PC-9 (cell line): ENCODE measurements around the gene TEX44.

Experiments
- EZH2 ChIP-seq: fragments of 200-600 bp; sonication (generic); IDR thresholded peaks from 2 replicates; pipeline ENCODE4 v1.8.0; 2017; ENCODE audit warnings: antibody characterized with exemption, low read depth
- TF ChIP-seq, protein P1 (sequence below): fragments of 200-600 bp; sonication (generic); conservative IDR thresholded peaks from 2 replicates; pipeline ENCODE4 v1.6.1; 2017; ENCODE audit warnings: mixed run types, antibody characterized with exemption, mild to moderate bottlenecking, moderate library complexity

DNA sequence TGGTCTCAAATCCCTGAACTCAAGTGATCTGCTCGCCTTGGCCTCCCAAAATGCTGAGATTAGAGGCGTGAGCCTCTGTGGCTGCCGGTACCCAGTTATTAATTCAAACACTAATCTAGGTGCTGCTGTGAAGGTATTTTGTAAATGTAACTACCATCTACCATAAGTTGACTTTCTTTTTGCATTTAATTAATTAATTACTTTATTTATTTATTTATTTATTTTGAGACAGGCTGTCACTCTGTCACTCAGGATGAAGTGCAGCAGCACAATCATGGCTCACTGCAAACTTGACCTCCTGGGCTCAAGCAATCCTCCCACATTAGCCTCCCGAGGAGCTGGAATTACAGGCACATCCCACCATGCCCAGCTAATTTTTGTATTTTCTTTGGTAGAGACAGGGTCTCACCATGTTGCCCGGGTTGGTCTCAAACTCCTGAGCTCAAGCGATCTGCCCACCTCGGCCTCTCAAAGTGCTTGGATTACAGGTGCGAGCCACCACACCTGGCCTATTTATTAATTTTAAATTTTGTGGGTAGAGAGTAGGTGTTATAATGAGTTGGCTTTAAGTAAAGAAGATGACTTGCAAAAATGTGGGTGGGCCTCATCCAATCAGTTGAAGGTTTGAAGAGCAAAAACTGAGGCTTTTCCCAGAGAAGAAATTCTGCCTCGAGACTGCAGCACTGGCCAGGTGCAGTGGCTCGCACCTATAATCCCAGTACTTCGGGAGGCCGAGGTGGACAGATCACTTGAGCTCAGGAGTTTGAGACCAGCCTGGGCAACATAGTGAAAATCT, 45.2 kb upstream of the TEX44 start:
- TF ChIP-seq, protein P1, sequence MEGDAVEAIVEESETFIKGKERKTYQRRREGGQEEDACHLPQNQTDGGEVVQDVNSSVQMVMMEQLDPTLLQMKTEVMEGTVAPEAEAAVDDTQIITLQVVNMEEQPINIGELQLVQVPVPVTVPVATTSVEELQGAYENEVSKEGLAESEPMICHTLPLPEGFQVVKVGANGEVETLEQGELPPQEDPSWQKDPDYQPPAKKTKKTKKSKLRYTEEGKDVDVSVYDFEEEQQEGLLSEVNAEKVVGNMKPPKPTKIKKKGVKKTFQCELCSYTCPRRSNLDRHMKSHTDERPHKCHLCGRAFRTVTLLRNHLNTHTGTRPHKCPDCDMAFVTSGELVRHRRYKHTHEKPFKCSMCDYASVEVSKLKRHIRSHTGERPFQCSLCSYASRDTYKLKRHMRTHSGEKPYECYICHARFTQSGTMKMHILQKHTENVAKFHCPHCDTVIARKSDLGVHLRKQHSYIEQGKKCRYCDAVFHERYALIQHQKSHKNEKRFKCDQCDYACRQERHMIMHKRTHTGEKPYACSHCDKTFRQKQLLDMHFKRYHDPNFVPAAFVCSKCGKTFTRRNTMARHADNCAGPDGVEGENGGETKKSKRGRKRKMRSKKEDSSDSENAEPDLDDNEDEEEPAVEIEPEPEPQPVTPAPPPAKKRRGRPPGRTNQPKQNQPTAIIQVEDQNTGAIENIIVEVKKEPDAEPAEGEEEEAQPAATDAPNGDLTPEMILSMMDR = no peak
- no peak for TF ChIP-seq EZH2
